Esophagus muscularis mucosa (tissue), 3 donors: ENCODE data around the gene TNKS2.

Source experiments
- POLR2AphosphoS5 ChIP-seq, 2 donors: sonication (generic); formaldehyde crosslinking; IDR thresholded peaks; one replicate each; pipeline ENCODE4 v1.6.1; 2017; ENCODE audit warnings: antibody characterized with exemption in 2 of 2
- TF ChIP-seq, protein P1 (sequence below), 3 experiments: fragments of 200-600 bp in 2 of 3; fragments of 450-650 bp in 1 of 3; sonication (generic) in 2 of 3; IDR thresholded peaks; one replicate each; pipeline ENCODE4 v1.5.1; 2017 to 2019; ENCODE audit warnings: antibody characterized with exemption in 3 of 3, mild to moderate bottlenecking in 2 of 3, moderate library complexity in 1 of 3

DNA sequence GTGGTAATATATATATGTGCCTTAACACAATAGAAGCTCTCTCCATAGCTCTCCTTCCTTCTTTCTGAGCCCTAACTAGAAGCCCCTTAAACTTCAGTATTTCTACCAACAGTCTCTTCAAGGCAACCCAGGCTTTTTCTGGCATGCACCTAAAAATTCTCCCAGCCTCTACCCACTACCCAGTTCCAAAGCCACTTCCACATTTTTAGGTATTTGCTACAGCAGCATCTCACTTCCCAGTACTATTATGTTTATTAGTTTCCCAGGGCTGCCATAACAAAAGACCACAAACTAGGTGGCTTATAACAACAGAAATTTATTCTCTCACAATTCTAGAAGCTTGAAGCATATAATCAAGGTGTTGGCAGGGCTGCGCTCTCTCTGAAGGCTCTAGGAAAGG lies 15.7 kb upstream of the TNKS2 start:
- TF ChIP-seq, protein P1, sequence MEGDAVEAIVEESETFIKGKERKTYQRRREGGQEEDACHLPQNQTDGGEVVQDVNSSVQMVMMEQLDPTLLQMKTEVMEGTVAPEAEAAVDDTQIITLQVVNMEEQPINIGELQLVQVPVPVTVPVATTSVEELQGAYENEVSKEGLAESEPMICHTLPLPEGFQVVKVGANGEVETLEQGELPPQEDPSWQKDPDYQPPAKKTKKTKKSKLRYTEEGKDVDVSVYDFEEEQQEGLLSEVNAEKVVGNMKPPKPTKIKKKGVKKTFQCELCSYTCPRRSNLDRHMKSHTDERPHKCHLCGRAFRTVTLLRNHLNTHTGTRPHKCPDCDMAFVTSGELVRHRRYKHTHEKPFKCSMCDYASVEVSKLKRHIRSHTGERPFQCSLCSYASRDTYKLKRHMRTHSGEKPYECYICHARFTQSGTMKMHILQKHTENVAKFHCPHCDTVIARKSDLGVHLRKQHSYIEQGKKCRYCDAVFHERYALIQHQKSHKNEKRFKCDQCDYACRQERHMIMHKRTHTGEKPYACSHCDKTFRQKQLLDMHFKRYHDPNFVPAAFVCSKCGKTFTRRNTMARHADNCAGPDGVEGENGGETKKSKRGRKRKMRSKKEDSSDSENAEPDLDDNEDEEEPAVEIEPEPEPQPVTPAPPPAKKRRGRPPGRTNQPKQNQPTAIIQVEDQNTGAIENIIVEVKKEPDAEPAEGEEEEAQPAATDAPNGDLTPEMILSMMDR (IDR thresholded peaks at IDR 0.05) = no peak
- no peak for TF ChIP-seq POLR2AphosphoS5 (IDR thresholded peaks at IDR 0.05)
